GM18498 (cell line): ENCODE results near the gene MYO7B.

ENCODE experiments used
- ATAC-seq: cut with Tn5 transposase; IDR thresholded peaks from one replicate; pipeline ENCODE4 v1.9.1; 2021; ENCODE audit warnings: mild to moderate bottlenecking, moderate library complexity; ENCODE audit not compliant: unreplicated experiment

Gene MYO7B

GRCh38 chr2:127586136-127586535, 50.7 kb downstream of the MYO7B start:
- ATAC-seq, result no peak

- no peak for ATAC-seq
These were observed 51.3 kb downstream of the MYO7B start for GRCh38 chr2:127586746-127587295.

GRCh38 chr2:127588241-127588640, 52.8 kb downstream of the MYO7B start:
- ATAC-seq, result no peak

- no peak for ATAC-seq
These were observed 53.9 kb downstream of the MYO7B start for GRCh38 chr2:127589358-127589757.

- ATAC-seq, result no peak
These were observed 54.4 kb downstream of the MYO7B start for GRCh38 chr2:127589841-127590240.

- ATAC-seq, result no peak
These were observed 55.1 kb downstream of the MYO7B start for GRCh38 chr2:127590386-127591190.

GRCh38 chr2:127591221-127591923, 55.9 kb downstream of the MYO7B start:
- ATAC-seq, result peak; percentile 77

GRCh38 chr2:127592761-127593227, 57.3 kb downstream of the MYO7B start:
- ATAC-seq, result no peak

- no peak for ATAC-seq
These were observed 58.0 kb downstream of the MYO7B start for GRCh38 chr2:127593228-127594115.

- no peak for ATAC-seq
These were observed 58.7 kb downstream of the MYO7B start for GRCh38 chr2:127594116-127594591.

GRCh38 chr2:127596311-127597045, 61.0 kb downstream of the MYO7B start:
- ATAC-seq, result no peak

GRCh38 chr2:127597046-127597983, 61.8 kb downstream of the MYO7B start:
- ATAC-seq, result no peak

GRCh38 chr2:127597984-127598380, 62.5 kb downstream of the MYO7B start:
- no peak for ATAC-seq

GRCh38 chr2:127598711-127599110, 63.2 kb downstream of the MYO7B start:
- no peak for ATAC-seq

GRCh38 chr2:127599211-127599610, 63.7 kb downstream of the MYO7B start:
- ATAC-seq, result no peak

- ATAC-seq, result no peak
These were observed 69.5 kb downstream of the MYO7B start for GRCh38 chr2:127604986-127605385.

- no peak for ATAC-seq
These were observed 70.3 kb downstream of the MYO7B start for GRCh38 chr2:127605691-127606263.

- ATAC-seq, result no peak
These were observed 71.3 kb downstream of the MYO7B start for GRCh38 chr2:127606625-127607398.
